Measurements from ENCODE around the gene LITAF.
"Not testable (repeated sequence)": the region's sequence is repeated elsewhere in the genome, so short reads cannot be mapped to it uniquely, and the experiment has no call there.

Gene LITAF

GRCh38 chr16:11582157-11582814 is 4.4 kb downstream of the LITAF start:
- Histone ChIP-seq H3K4me3 (no peak overlapping the region), H3K27ac (peak overlapping the region in 4 of 21 experiments; percentile 5 to 95 (median 46))

GRCh38 chr16:11581678-11582077 is 5.0 kb downstream of the LITAF start:
- Histone ChIP-seq H3K4me3 (no peak overlapping the region), H3K27ac (peak overlapping the region in 2 of 21 experiments; percentile 24 to 61)

- peak overlapping the region in 2 of 21 experiments; percentile 7 to 21 for H3K27ac ChIP-seq
- no peak overlapping the region for H3K4me3 ChIP-seq
Measured at GRCh38 chr16:11580451-11581086, 6.2 kb downstream of the LITAF start.

GRCh38 chr16:11577290-11577660 is 9.4 kb downstream of the LITAF start:
- H3K27ac ChIP-seq, H3K4me3 ChIP-seq: not testable (repeated sequence)

GRCh38 chr16:11576427-11577289 is 10.1 kb downstream of the LITAF start:
- no peak overlapping the region for H3K4me3 ChIP-seq
- H3K27ac ChIP-seq = peak overlapping the region in 2 of 21 experiments; percentile 9 to 16

GRCh38 chr16:11575223-11575589 is 11.5 kb downstream of the LITAF start:
- H3K27ac ChIP-seq = peak overlapping the region in 1 of 21 experiments; percentile 24

GRCh38 chr16:11572301-11572995 is 14.3 kb downstream of the LITAF start:
- peak overlapping the region in 3 of 21 experiments; percentile 6 to 27 (median 19) for H3K27ac ChIP-seq

More at GRCh38 chr16:11575223-11575589, 11.5 kb downstream of the LITAF start:
- H3K4me3 ChIP-seq = no peak overlapping the region

GRCh38 chr16:11571549-11571948 is 15.2 kb downstream of the LITAF start:
- H3K27ac ChIP-seq = peak overlapping the region in 5 of 21 experiments; percentile 6 to 38 (median 23)
- H3K4me3 ChIP-seq = no peak overlapping the region

More at GRCh38 chr16:11572301-11572995, 14.3 kb downstream of the LITAF start:
- H3K4me3 ChIP-seq = no peak overlapping the region

- Histone ChIP-seq H3K4me3 (no peak overlapping the region), H3K27ac (peak overlapping the region in 1 of 21 experiments; percentile 19)
Measured at GRCh38 chr16:11570806-11571205, 15.9 kb downstream of the LITAF start.

- H3K27ac ChIP-seq = no peak overlapping the region
Measured at GRCh38 chr16:11570258-11570657, 16.5 kb downstream of the LITAF start.

GRCh38 chr16:11566398-11566797 is 20.3 kb downstream of the LITAF start:
- H3K4me3 ChIP-seq = no peak overlapping the region
- H3K27ac ChIP-seq = no peak overlapping the region

More at GRCh38 chr16:11570258-11570657, 16.5 kb downstream of the LITAF start:
- H3K4me3 ChIP-seq = no peak overlapping the region

- Histone ChIP-seq H3K4me3 (no peak overlapping the region), H3K27ac (no peak overlapping the region)
Measured at GRCh38 chr16:11565665-11566064, 21.1 kb downstream of the LITAF start.

- Histone ChIP-seq H3K4me3 (no peak overlapping the region), H3K27ac (peak overlapping the region in 4 of 21 experiments; percentile 5 to 85 (median 43))
Measured at GRCh38 chr16:11564046-11564926, 22.4 kb downstream of the LITAF start.

- Histone ChIP-seq H3K27ac (peak overlapping the region in 7 of 21 experiments; percentile 1 to 85 (median 19)), H3K4me3 (no peak overlapping the region)
Measured at GRCh38 chr16:11563493-11564040, 23.2 kb downstream of the LITAF start.

GRCh38 chr16:11562941-11563340 is 23.8 kb downstream of the LITAF start:
- H3K27ac ChIP-seq = peak overlapping the region in 8 of 21 experiments; percentile 1 to 85 (median 46)
- no peak overlapping the region for H3K4me3 ChIP-seq

GRCh38 chr16:11562411-11562810 is 24.3 kb downstream of the LITAF start:
- H3K4me3 ChIP-seq = no peak overlapping the region
- peak overlapping the region in 8 of 21 experiments; percentile 19 to 85 (median 78) for H3K27ac ChIP-seq

GRCh38 chr16:11561856-11562255 is 24.9 kb downstream of the LITAF start:
- Histone ChIP-seq H3K4me3 (no peak overlapping the region), H3K27ac (peak overlapping the region in 16 of 21 experiments; percentile 40 to 85 (median 74))

GRCh38 chr16:11561454-11561805 is 25.3 kb downstream of the LITAF start:
- peak overlapping the region in 1 of 7 experiments; percentile 6 for H3K4me3 ChIP-seq
- peak overlapping the region in 19 of 21 experiments; percentile 28 to 85 (median 73) for H3K27ac ChIP-seq
